ENCODE measurements around the gene PDLIM7.

The PDLIM7 gene

DNA sequence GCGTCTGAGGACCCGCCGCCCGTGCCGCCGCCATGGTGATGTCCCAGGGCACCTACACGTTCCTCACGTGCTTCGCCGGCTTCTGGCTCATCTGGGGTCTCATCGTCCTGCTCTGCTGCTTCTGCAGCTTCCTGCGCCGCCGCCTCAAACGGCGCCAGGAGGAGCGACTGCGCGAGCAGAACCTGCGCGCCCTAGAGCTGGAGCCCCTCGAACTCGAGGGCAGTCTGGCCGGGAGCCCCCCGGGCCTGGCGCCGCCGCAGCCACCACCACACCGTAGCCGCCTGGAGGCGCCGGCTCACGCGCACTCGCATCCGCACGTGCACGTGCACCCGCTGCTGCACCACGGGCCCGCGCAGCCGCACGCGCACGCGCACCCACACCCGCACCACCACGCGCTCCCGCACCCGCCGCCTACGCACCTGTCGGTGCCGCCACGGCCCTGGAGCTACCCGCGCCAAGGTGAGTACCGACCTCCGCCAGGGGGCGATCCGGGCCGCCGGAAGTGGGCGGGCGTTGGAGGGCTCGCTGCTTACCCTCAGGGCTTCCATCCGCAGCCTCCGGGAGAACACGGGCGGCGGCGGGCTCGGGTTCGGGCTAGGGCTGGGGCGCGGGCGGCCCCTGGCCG is 42.3 kb downstream of the PDLIM7 start:
- TF ChIP-seq POLR2AphosphoS5 (IDR thresholded peaks at IDR 0.05; ENCODE audit: low read depth, low read length) (no peak), SIN3A (IDR thresholded peaks at IDR 0.05; ENCODE audit: borderline replicate concordance, insufficient read depth, low read length) (no peak; the same call in 1 of the 2 replicates), TAF1 (IDR thresholded peaks at IDR 0.05; ENCODE audit: borderline replicate concordance, insufficient read depth, low read length) (no peak), FOXP2 (optimal IDR thresholded peaks at IDR 0.05; ENCODE audit: borderline replicate concordance, extremely low read depth, extremely low read length, insufficient read depth) (no peak)
- TF ChIP-seq, protein P1, sequence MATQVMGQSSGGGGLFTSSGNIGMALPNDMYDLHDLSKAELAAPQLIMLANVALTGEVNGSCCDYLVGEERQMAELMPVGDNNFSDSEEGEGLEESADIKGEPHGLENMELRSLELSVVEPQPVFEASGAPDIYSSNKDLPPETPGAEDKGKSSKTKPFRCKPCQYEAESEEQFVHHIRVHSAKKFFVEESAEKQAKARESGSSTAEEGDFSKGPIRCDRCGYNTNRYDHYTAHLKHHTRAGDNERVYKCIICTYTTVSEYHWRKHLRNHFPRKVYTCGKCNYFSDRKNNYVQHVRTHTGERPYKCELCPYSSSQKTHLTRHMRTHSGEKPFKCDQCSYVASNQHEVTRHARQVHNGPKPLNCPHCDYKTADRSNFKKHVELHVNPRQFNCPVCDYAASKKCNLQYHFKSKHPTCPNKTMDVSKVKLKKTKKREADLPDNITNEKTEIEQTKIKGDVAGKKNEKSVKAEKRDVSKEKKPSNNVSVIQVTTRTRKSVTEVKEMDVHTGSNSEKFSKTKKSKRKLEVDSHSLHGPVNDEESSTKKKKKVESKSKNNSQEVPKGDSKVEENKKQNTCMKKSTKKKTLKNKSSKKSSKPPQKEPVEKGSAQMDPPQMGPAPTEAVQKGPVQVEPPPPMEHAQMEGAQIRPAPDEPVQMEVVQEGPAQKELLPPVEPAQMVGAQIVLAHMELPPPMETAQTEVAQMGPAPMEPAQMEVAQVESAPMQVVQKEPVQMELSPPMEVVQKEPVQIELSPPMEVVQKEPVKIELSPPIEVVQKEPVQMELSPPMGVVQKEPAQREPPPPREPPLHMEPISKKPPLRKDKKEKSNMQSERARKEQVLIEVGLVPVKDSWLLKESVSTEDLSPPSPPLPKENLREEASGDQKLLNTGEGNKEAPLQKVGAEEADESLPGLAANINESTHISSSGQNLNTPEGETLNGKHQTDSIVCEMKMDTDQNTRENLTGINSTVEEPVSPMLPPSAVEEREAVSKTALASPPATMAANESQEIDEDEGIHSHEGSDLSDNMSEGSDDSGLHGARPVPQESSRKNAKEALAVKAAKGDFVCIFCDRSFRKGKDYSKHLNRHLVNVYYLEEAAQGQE (IDR thresholded peaks at IDR 0.05; ENCODE audit: insufficient read depth in 1 of 2, low read depth in 2 of 2, low read length in 2 of 2), result no peak

DNA sequence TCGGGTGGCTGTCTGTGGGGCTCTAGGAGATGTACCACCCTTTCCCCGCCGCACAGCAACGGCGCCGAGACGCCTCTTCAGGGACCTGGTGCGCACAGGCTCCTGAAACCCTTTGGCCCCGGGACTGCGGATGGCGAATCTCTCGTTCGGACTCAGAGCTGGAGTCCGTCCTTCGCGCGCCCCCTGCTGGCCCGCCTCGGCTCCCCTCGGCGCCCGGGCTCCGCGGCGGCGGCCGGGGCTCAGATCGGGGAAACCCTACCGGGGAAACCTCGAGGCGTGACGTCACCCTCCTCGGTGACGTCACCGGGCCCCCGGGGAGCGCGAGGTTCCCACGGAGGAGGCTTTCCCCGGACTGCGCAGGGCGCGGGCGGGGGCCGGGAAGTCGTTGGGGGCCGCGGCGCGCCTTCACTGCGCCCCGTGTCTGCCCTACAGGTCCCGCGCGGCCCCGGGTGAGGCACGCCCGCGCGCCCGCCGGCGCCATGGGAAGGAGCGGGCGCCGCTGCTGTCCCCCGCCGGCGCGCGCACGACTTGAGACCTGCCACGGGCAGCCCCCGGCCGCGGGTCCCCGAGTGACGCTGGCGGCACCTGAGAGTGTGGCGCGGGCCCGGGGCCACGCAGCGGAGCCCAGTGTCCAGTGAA is 42.9 kb downstream of the PDLIM7 start:
- TF ChIP-seq, protein P1 (IDR thresholded peaks at IDR 0.05; ENCODE audit: insufficient read depth in 1 of 2, low read depth in 2 of 2, low read length in 2 of 2), result no peak
- TF ChIP-seq SIN3A (IDR thresholded peaks at IDR 0.05; ENCODE audit: borderline replicate concordance, insufficient read depth, low read length), result no peak
- TF ChIP-seq FOXP2 (optimal IDR thresholded peaks at IDR 0.05; ENCODE audit: borderline replicate concordance, extremely low read depth, extremely low read length, insufficient read depth), result no peak
- no peak for TF ChIP-seq TAF1 (IDR thresholded peaks at IDR 0.05; ENCODE audit: borderline replicate concordance, insufficient read depth, low read length)
- no peak; the same call in 1 of the 2 replicates for TF ChIP-seq POLR2AphosphoS5 (IDR thresholded peaks at IDR 0.05; ENCODE audit: low read depth, low read length)

DNA sequence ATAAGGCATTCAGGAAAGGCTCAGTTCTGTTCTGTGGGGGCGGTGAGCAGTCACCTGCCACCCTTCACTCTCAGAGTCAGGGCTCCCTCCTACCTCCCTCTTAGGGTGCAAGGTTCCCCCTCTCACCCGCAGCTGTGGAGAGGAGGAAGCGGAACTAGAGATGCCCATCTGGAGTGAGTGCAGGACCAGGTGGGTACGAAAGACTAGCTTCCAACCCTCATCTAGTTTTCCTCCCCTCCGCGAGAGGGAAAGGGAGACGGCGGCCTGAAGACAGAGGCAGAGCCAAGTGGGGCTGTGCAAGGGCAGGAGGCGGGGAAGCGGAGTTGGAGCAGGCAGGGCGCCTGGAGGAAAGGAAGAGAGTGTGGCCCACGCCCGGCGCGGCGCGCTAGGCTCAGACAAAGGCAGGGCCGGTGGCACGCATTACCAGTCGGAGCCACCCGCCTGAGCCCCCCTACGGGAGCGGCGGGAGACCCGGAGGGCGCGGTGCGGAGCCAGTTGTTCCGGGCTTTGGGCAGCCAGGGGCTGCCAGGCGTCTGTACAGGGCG is 43.5 kb downstream of the PDLIM7 start:
- TF ChIP-seq SIN3A (IDR thresholded peaks at IDR 0.05; ENCODE audit: borderline replicate concordance, insufficient read depth, low read length), result no peak
- TF ChIP-seq FOXP2 (optimal IDR thresholded peaks at IDR 0.05; ENCODE audit: borderline replicate concordance, extremely low read depth, extremely low read length, insufficient read depth), result no peak
- TF ChIP-seq POLR2AphosphoS5 (IDR thresholded peaks at IDR 0.05; ENCODE audit: low read depth, low read length), result no peak
- TF ChIP-seq TAF1 (IDR thresholded peaks at IDR 0.05; ENCODE audit: borderline replicate concordance, insufficient read depth, low read length), result no peak
- TF ChIP-seq, protein P1 (IDR thresholded peaks at IDR 0.05; ENCODE audit: insufficient read depth in 1 of 2, low read depth in 2 of 2, low read length in 2 of 2), result no peak

DNA sequence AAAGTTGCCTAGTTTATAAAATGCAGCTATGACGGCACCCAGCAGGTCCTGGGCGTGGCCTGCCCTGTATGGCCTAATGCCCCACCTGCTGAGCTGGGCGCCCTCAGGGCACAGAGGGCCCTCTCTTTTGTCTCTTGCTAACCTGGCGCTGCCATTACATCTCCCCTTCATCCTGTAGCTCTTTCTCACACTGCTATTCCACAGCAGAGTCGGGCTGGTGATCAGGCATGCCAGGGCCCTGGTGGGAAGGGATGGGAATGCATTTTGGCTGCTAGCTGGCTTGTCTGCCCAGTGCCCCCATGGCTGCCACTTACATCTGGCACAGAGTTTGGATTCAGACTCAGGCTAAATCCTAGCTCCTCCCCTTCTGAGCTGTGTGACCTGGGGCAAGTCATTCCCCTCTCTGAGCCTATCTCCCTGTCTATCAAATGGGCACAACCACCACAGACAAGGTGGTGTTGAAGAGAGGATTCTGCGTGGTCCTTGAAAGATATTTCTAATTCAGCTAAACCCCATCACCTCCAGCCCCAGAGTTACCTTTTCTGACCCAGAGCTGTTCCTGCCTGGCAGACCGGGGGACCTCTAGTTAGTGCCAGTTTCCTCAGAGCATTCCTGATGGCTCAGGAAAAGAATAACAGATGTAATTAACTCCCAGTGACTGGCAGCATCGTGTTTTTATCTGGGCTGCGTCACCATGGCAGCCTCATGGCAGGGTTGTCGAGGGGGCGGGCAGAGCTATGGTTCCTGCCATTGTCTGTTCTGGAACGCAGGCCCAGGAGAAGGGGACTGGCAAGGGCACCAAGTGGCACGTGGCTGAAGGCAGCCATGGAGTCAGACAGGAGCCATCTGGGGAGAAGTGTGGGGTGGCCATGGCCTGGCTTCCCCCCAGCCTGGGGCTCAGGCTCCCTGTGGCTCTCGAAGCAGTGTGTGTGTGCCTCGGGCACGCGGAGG is 44.4 kb downstream of the PDLIM7 start:
- TF ChIP-seq, protein P1 (IDR thresholded peaks at IDR 0.05; ENCODE audit: insufficient read depth in 1 of 2, low read depth in 2 of 2, low read length in 2 of 2), result no peak
- no peak for TF ChIP-seq POLR2AphosphoS5 (IDR thresholded peaks at IDR 0.05; ENCODE audit: low read depth, low read length)
- no peak for TF ChIP-seq SIN3A (IDR thresholded peaks at IDR 0.05; ENCODE audit: borderline replicate concordance, insufficient read depth, low read length)
- no peak for TF ChIP-seq FOXP2 (optimal IDR thresholded peaks at IDR 0.05; ENCODE audit: borderline replicate concordance, extremely low read depth, extremely low read length, insufficient read depth)
- TF ChIP-seq TAF1 (IDR thresholded peaks at IDR 0.05; ENCODE audit: borderline replicate concordance, insufficient read depth, low read length), result no peak

All from PFSK-1 (cell line).